Endothelial cell of umbilical vein (primary cell): Measurements from ENCODE around the gene VSX2. TPM values are rescaled to one million over a fixed set of nuclear protein-coding genes. Genes with fewer than 3 reads are reported as not detected.

Experiments used
- BruUV-seq: library from RNA; stranded (reverse); fragments of 400-500 nt; replicated peaks from 2 replicates; lab custom pipeline; 2021; lab: Mats Ljungman, UMichigan
- CTCF ChIA-PET: fragments of 300-600, 350-600 bp; sonication (Branson Sonifier 250); formaldehyde crosslinking; loops from one replicate; lab custom pipeline; 2021; ENCODE audit warnings: antibody characterized with exemption, inconsistent platforms; lab: Charles Lee
- POLR2A ChIA-PET: fragments of 300-600, 350-600 bp; sonication (Branson Sonifier 250); formaldehyde crosslinking; loops from one replicate; lab custom pipeline; 2021; ENCODE audit warnings: antibody characterized with exemption, inconsistent platforms; lab: Charles Lee
- DNase-seq: peaks from one replicate; pipeline ENCODE4 v3.0.0-alpha.2; 2011; ENCODE audit warnings: low read depth, low spot score
- FAIRE-seq: peaks from 2 replicates; lab custom pipeline; 2011; peaks lifted over from hg19 to GRCh38; lab: Jason Lieb, UNC
- H2AFZ ChIP-seq: 2 replicates; pipeline ENCODE4 v1.6.0; 2012; ENCODE audit warnings: low read depth, low read length, control low read depth, inconsistent platforms
- H3K27ac ChIP-seq: 2 replicates; pipeline ENCODE4 v1.5.1; 2011; ENCODE audit warnings: low read depth, mild to moderate bottlenecking, control low read depth, low read length, moderate library complexity; ENCODE audit not compliant: insufficient read depth
- H3K27me3 ChIP-seq, 2 experiments: 2 replicates each; pipeline versions ENCODE4 v1.6.0 to v1.6.1; 2011; ENCODE audit warnings: low read length in 2 of 2, mixed read lengths in 1 of 2; ENCODE audit not compliant: control insufficient read depth in 2 of 2, insufficient read depth in 2 of 2
- H3K36me3 ChIP-seq, 2 experiments: 2 replicates in 1 of 2; 3 replicates in 1 of 2; pipeline ENCODE4 v1.5.1; 2011; ENCODE audit warnings: low read length in 2 of 2, mild to moderate bottlenecking in 1 of 2, moderate library complexity in 1 of 2; ENCODE audit not compliant: control insufficient read depth in 2 of 2, insufficient read depth in 2 of 2; ENCODE audit errors: extremely low read depth in 1 of 2
- H3K4me1 ChIP-seq: 3 replicates; pipeline ENCODE4 v1.5.1; 2011; ENCODE audit warnings: mild to moderate bottlenecking, low read length; ENCODE audit not compliant: control insufficient read depth, insufficient read depth; ENCODE audit errors: extremely low read depth
- H3K4me2 ChIP-seq: 2 replicates; pipeline ENCODE4 v1.6.1; 2011; ENCODE audit warnings: low read length, control low read depth, mixed read lengths; ENCODE audit not compliant: insufficient read depth
- H3K4me3 ChIP-seq, 3 experiments: fragments of 200-600 bp in 1 of 3; sonication (generic), shearing (Covaris generic) in 1 of 3; replicated peaks in 1 of 3; 2 replicates each; pipeline ENCODE4 v1.5.1; 2011 to 2016; ENCODE audit warnings: control low read depth in 3 of 3, low read length in 3 of 3, mild to moderate bottlenecking in 2 of 3, inconsistent platforms in 1 of 3, low read depth in 1 of 3, moderate library complexity in 1 of 3; ENCODE audit not compliant: insufficient read depth in 1 of 3
- H3K79me2 ChIP-seq: 2 replicates; pipeline ENCODE4 v1.6.0; 2012; ENCODE audit warnings: low read length, inconsistent platforms; ENCODE audit not compliant: control insufficient read depth, insufficient read depth
- H3K9ac ChIP-seq: replicated peaks from 2 replicates; pipeline ENCODE3; 2011; ENCODE audit warnings: low read length, control low read depth; ENCODE audit not compliant: insufficient read depth; ENCODE audit errors: extremely low read depth
- H3K9me1 ChIP-seq: replicated peaks from 3 replicates; pipeline ENCODE4 v1.6.0; 2011; ENCODE audit warnings: mild to moderate bottlenecking, low read length; ENCODE audit not compliant: control insufficient read depth, insufficient read depth; ENCODE audit errors: extremely low read depth
- H3K9me3 ChIP-seq: replicated peaks from 2 replicates; pipeline ENCODE4 v1.5.1; 2012; ENCODE audit warnings: low read length, inconsistent platforms; ENCODE audit not compliant: control insufficient read depth, insufficient read depth
- H4K20me1 ChIP-seq: replicated peaks from 2 replicates; pipeline ENCODE3; 2011; ENCODE audit warnings: mild to moderate bottlenecking, low read length; ENCODE audit not compliant: control insufficient read depth, insufficient read depth; ENCODE audit errors: extremely low read depth
- CTCF ChIP-seq, 2 donors: IDR thresholded peaks; 1 replicate in 1 of 2; 2 replicates in 1 of 2; pipeline ENCODE4 v1.5.1; 2011; ENCODE audit warnings: low read length in 2 of 2, mild to moderate bottlenecking in 2 of 2, moderate library complexity in 2 of 2, control low read depth in 1 of 2, inconsistent platforms in 1 of 2, low read depth in 1 of 2; ENCODE audit not compliant: insufficient read depth in 1 of 2; ENCODE audit errors: extremely low read depth in 1 of 2
- EZH2 ChIP-seq: IDR thresholded peaks from 2 replicates; pipeline ENCODE4 v1.6.1; 2012; ENCODE audit warnings: borderline replicate concordance, low read depth, mild to moderate bottlenecking, moderate library complexity, low read length, inconsistent platforms; ENCODE audit not compliant: severe bottlenecking
- FOS ChIP-seq: IDR thresholded peaks from 2 replicates; pipeline ENCODE4 v1.6.1; 2011; ENCODE audit warnings: mild to moderate bottlenecking, low read length, moderate library complexity, borderline replicate concordance; ENCODE audit not compliant: insufficient read depth
- GATA2 ChIP-seq: IDR thresholded peaks from 2 replicates; pipeline ENCODE4 v1.7.0; 2011; ENCODE audit warnings: low read depth, mild to moderate bottlenecking, moderate library complexity, mixed read lengths, low read length; ENCODE audit not compliant: insufficient read length, insufficient read depth
- JUN ChIP-seq: IDR thresholded peaks from 2 replicates; pipeline ENCODE4 v1.6.1; 2011; ENCODE audit warnings: borderline replicate concordance, low read depth; ENCODE audit not compliant: insufficient read length, insufficient read depth
- MAX ChIP-seq: IDR thresholded peaks from 2 replicates; pipeline ENCODE4 v1.6.1; 2011; ENCODE audit not compliant: insufficient read depth, insufficient read length
- MYC ChIP-seq: IDR thresholded peaks from one replicate; pipeline ENCODE4 v1.6.1; 2011; ENCODE audit warnings: mild to moderate bottlenecking, low read depth, low read length
- POLR2A ChIP-seq: IDR thresholded peaks from 2 replicates; pipeline ENCODE4 v1.6.1; 2012; ENCODE audit warnings: low read depth, mild to moderate bottlenecking, control low read depth, low read length
- POLR2AphosphoS5 ChIP-seq: IDR thresholded peaks from 2 replicates; pipeline ENCODE4 v1.6.1; 2012; ENCODE audit warnings: low read depth, mild to moderate bottlenecking, control low read depth, low read length, moderate library complexity; ENCODE audit not compliant: insufficient read depth
- dilution Hi-C: fragments of 300-500 bp; cut with MboI; formaldehyde crosslinking; loops from one replicate; pipeline ENCODE4 v1.15.0; 2019; ENCODE audit warnings: low sequenced_read_pairs; ENCODE audit not compliant: extremely low pct_ligation_motif_present
- intact Hi-C: fragments of 100-400 bp; cut with micrococcal nuclease; formaldehyde crosslinking; loops from one replicate; pipeline ENCODE4 v1.10.0; 2022
- polyA plus RNA-seq, 4 experiments: library from polyadenylated mRNA; depleted of rRNA in 3 of 4; stranded (reverse) in 3 of 4; unstranded in 1 of 4; fragments of >200 nt; gene quantifications; 2 replicates each; pipeline versions ENCODE4 v1.2.1 to v1.2.3, GENCODE V29; 2011 to 2012; ENCODE audit warnings: missing spikeins in 1 of 4
- total RNA-seq: library from RNA; stranded (reverse); gene quantifications from 2 replicates; pipeline ENCODE4 v1.2.3, GENCODE V29; 2021

Gene VSX2
- total and polyA plus RNA-seq, 2 donors (not counting 3 experiments of a cell fraction or from before 2014, with no cell fraction given), result not detected

- TF ChIP-seq MAX, result no peak
- no peak for TF ChIP-seq JUN
- TF ChIP-seq POLR2A, result no peak
- no peak for TF ChIP-seq POLR2AphosphoS5
- no peak for TF ChIP-seq FOS
- TF ChIP-seq EZH2, result no peak
- TF ChIP-seq CTCF (IDR thresholded peaks at IDR 0.05; ENCODE audit: extremely low read depth in 1 of 2, insufficient read depth in 1 of 2, low read depth in 1 of 2, low read length in 2 of 2), result no peak
- no peak for TF ChIP-seq MYC
- TF ChIP-seq GATA2, result no peak
- H4K20me1 ChIP-seq, result no peaks in the 10 kb centered on the region
- dilution Hi-C loops, result no loop called here
- H2AFZ ChIP-seq, result no peak overlapping the region
- H3K36me3 ChIP-seq, result peaks cover 14 to 49% of the 10 kb centered on the region in 2 experiments
- no peaks in the 10 kb centered on the region for H3K4me1 ChIP-seq
- H3K9me3 ChIP-seq, result no peaks in the 10 kb centered on the region
- H3K27ac ChIP-seq, result no peak overlapping the region
- no peak overlapping the region for H3K4me3 ChIP-seq
- DNase-seq (no peak), FAIRE-seq (no peak)
- H3K9me1 ChIP-seq, result no peaks in the 10 kb centered on the region
- H3K27me3 ChIP-seq, result no peaks in the 10 kb centered on the region
- CTCF ChIA-PET, result interaction anchor here (1.1 to 2.3 kb wide), 3 partner anchors 9 to 28 kb away, joined by 3 to 8 read pairs (median 5); partner anchors contain the start of gene ABCD4
- POLR2A ChIA-PET, result no interaction called here
- no peak overlapping the region for H3K9ac ChIP-seq
- H3K79me2 ChIP-seq, result no peaks in the 10 kb centered on the region
- intact Hi-C loops, result no loop called here
- no peak overlapping the region for H3K4me2 ChIP-seq
- BruUV-seq, result no TSS peak
These were observed 47.5 kb downstream of the VSX2 start for GRCh38 chr14:74286736-74287135.
